ENCODE results near the gene TP53TG3D.
"Not testable (repeated sequence)": the region's sequence is repeated elsewhere in the genome, so short reads cannot be mapped to it uniquely, and the experiment has no call there.

TP53TG3D gene

GRCh38 chr16:32252986-32253385, at the start of gene TP53TG3D:
Gene TP53TG3D, plus strand, starts transcription at chr16:32253286. Its CDS starts 68 bp downstream, at chr16:32253354.
- H3K4me1 Mint-ChIP-seq; H3K36me3 Mint-ChIP-seq; H3K9me3 Mint-ChIP-seq; ATAC-seq (replicated peaks); DNase-seq; H3K27ac Mint-ChIP-seq; H3K27me3 Mint-ChIP-seq: not testable (repeated sequence)
- peak within 1 kb of the TSS; percentile 51 to 52 for H3K4me3 Mint-ChIP-seq

- not testable (repeated sequence) for H3K36me3 Mint-ChIP-seq; DNase-seq; H3K27ac Mint-ChIP-seq; ATAC-seq (replicated peaks); H3K4me1 Mint-ChIP-seq; H3K27me3 Mint-ChIP-seq; H3K9me3 Mint-ChIP-seq
- peak overlapping the region; percentile 51 to 52 for H3K4me3 Mint-ChIP-seq
Observed at GRCh38 chr16:32253507-32253906, 421 bp downstream of the TP53TG3D start.

- ATAC-seq (replicated peaks); H3K4me3 Mint-ChIP-seq; H3K9me3 Mint-ChIP-seq; H3K4me1 Mint-ChIP-seq; H3K27ac Mint-ChIP-seq; H3K27me3 Mint-ChIP-seq; H3K36me3 Mint-ChIP-seq; DNase-seq: not testable (repeated sequence)
Observed at GRCh38 chr16:32261526-32261925, 8.4 kb downstream of the TP53TG3D start.

- H3K36me3 Mint-ChIP-seq; ATAC-seq (replicated peaks); DNase-seq; H3K27ac Mint-ChIP-seq; H3K4me3 Mint-ChIP-seq; H3K4me1 Mint-ChIP-seq; H3K27me3 Mint-ChIP-seq; H3K9me3 Mint-ChIP-seq: not testable (repeated sequence)
Observed at GRCh38 chr16:32263552-32263951, 10.5 kb downstream of the TP53TG3D start.

- H3K4me3 Mint-ChIP-seq; ATAC-seq (replicated peaks); H3K36me3 Mint-ChIP-seq; H3K4me1 Mint-ChIP-seq; H3K27ac Mint-ChIP-seq; H3K27me3 Mint-ChIP-seq; DNase-seq; H3K9me3 Mint-ChIP-seq: not testable (repeated sequence)
Observed at GRCh38 chr16:32281910-32282309, 28.8 kb downstream of the TP53TG3D start.

- DNase-seq; ATAC-seq (replicated peaks): not testable (repeated sequence)
Observed at GRCh38 chr16:32283024-32283423, 29.9 kb downstream of the TP53TG3D start.

GRCh38 chr16:32283917-32284495, 30.9 kb downstream of the TP53TG3D start:
- not testable (repeated sequence) for H3K4me3 Mint-ChIP-seq; H3K36me3 Mint-ChIP-seq; H3K9me3 Mint-ChIP-seq; DNase-seq; H3K27me3 Mint-ChIP-seq; H3K4me1 Mint-ChIP-seq; ATAC-seq (replicated peaks); H3K27ac Mint-ChIP-seq

More at GRCh38 chr16:32283024-32283423, 29.9 kb downstream of the TP53TG3D start:
- H3K4me3 Mint-ChIP-seq, H3K36me3 Mint-ChIP-seq, H3K27me3 Mint-ChIP-seq, H3K27ac Mint-ChIP-seq, H3K4me1 Mint-ChIP-seq, H3K9me3 Mint-ChIP-seq: not testable (repeated sequence)

- not testable (repeated sequence) for H3K36me3 Mint-ChIP-seq; H3K4me3 Mint-ChIP-seq; ATAC-seq (replicated peaks); H3K27ac Mint-ChIP-seq; DNase-seq; H3K4me1 Mint-ChIP-seq; H3K9me3 Mint-ChIP-seq; H3K27me3 Mint-ChIP-seq
Observed at GRCh38 chr16:32284800-32285796, 32.0 kb downstream of the TP53TG3D start.

GRCh38 chr16:32286193-32286592, 33.1 kb downstream of the TP53TG3D start:
- H3K4me1 Mint-ChIP-seq; H3K27ac Mint-ChIP-seq; H3K9me3 Mint-ChIP-seq; H3K4me3 Mint-ChIP-seq; H3K27me3 Mint-ChIP-seq; DNase-seq; H3K36me3 Mint-ChIP-seq; ATAC-seq (replicated peaks): not testable (repeated sequence)

- H3K36me3 Mint-ChIP-seq; H3K27ac Mint-ChIP-seq; H3K4me1 Mint-ChIP-seq; H3K9me3 Mint-ChIP-seq; H3K27me3 Mint-ChIP-seq; H3K4me3 Mint-ChIP-seq; ATAC-seq (replicated peaks); DNase-seq: not testable (repeated sequence)
Observed at GRCh38 chr16:32287743-32288142, 34.7 kb downstream of the TP53TG3D start.

GRCh38 chr16:32289197-32289596, 36.1 kb downstream of the TP53TG3D start:
- H3K9me3 Mint-ChIP-seq; H3K27ac Mint-ChIP-seq; ATAC-seq (replicated peaks); H3K36me3 Mint-ChIP-seq; DNase-seq; H3K27me3 Mint-ChIP-seq; H3K4me1 Mint-ChIP-seq; H3K4me3 Mint-ChIP-seq: not testable (repeated sequence)

GRCh38 chr16:32302776-32303175, 49.7 kb downstream of the TP53TG3D start:
- DNase-seq; H3K27me3 Mint-ChIP-seq; H3K36me3 Mint-ChIP-seq; H3K4me3 Mint-ChIP-seq; H3K9me3 Mint-ChIP-seq; ATAC-seq (replicated peaks); H3K4me1 Mint-ChIP-seq; H3K27ac Mint-ChIP-seq: not testable (repeated sequence)
